Measurements from ENCODE around the gene RIPK4. TPM values are rescaled to one million over a fixed set of nuclear protein-coding genes. Genes with fewer than 3 reads are reported as not detected.
"Not testable (repeated sequence)": the region's sequence is repeated elsewhere in the genome, so short reads cannot be mapped to it uniquely, and the experiment has no call there.

The RIPK4 gene
- total RNA-seq, 1 donor from 2014 or later: 1.9 TPM

GRCh38 chr21:41720250-41720649, 46.6 kb downstream of the RIPK4 start:
- DNase-seq (ENCODE audit: extremely low read depth, low read depth, low spot score): no peak

GRCh38 chr21:41719691-41720090, 47.2 kb downstream of the RIPK4 start:
- DNase-seq (ENCODE audit: extremely low read depth, low read depth, low spot score): no peak

GRCh38 chr21:41717573-41718330, 49.1 kb downstream of the RIPK4 start:
- no peak for DNase-seq (ENCODE audit: extremely low read depth, low read depth, low spot score)

GRCh38 chr21:41716751-41717150, 50.1 kb downstream of the RIPK4 start:
- no peak for DNase-seq (ENCODE audit: extremely low read depth, low read depth, low spot score)

- DNase-seq (ENCODE audit: extremely low read depth, low read depth, low spot score): no peak
Measured at GRCh38 chr21:41715649-41716281, 51.1 kb downstream of the RIPK4 start.

GRCh38 chr21:41714299-41714865, 52.5 kb downstream of the RIPK4 start:
- DNase-seq (ENCODE audit: extremely low read depth, low read depth, low spot score): not testable (repeated sequence)

GRCh38 chr21:41713495-41714281, 53.2 kb downstream of the RIPK4 start:
- DNase-seq (ENCODE audit: extremely low read depth, low read depth, low spot score): no peak

- DNase-seq (ENCODE audit: extremely low read depth, low read depth, low spot score): no peak
Measured at GRCh38 chr21:41712730-41713129, 54.1 kb downstream of the RIPK4 start.

GRCh38 chr21:41712201-41712600, 54.7 kb downstream of the RIPK4 start:
- DNase-seq (ENCODE audit: extremely low read depth, low read depth, low spot score): no peak

GRCh38 chr21:41711416-41712007, 55.3 kb downstream of the RIPK4 start:
- no peak for DNase-seq (ENCODE audit: extremely low read depth, low read depth, low spot score)

GRCh38 chr21:41710823-41711160, 56.1 kb downstream of the RIPK4 start:
- DNase-seq (ENCODE audit: extremely low read depth, low read depth, low spot score): no peak

GRCh38 chr21:41709965-41710822, 56.7 kb downstream of the RIPK4 start:
- DNase-seq (ENCODE audit: extremely low read depth, low read depth, low spot score): no peak

- no peak for DNase-seq (ENCODE audit: extremely low read depth, low read depth, low spot score)
Measured at GRCh38 chr21:41709166-41709565, 57.7 kb downstream of the RIPK4 start.

- no peak for DNase-seq (ENCODE audit: extremely low read depth, low read depth, low spot score)
Measured at GRCh38 chr21:41707960-41708330, 58.9 kb downstream of the RIPK4 start.

- DNase-seq (ENCODE audit: extremely low read depth, low read depth, low spot score): no peak
Measured at GRCh38 chr21:41707231-41707959, 59.5 kb downstream of the RIPK4 start.

GRCh38 chr21:41706678-41707077, 60.2 kb downstream of the RIPK4 start:
- DNase-seq (ENCODE audit: extremely low read depth, low read depth, low spot score): no peak

- DNase-seq (ENCODE audit: extremely low read depth, low read depth, low spot score): no peak
Measured at GRCh38 chr21:41706263-41706639, 60.6 kb downstream of the RIPK4 start.

- no peak for DNase-seq (ENCODE audit: extremely low read depth, low read depth, low spot score)
Measured at GRCh38 chr21:41705546-41706262, 61.1 kb downstream of the RIPK4 start.
